IPS-20b (cell line): ENCODE measurements around the gene ELOVL1.
"Not testable (repeated sequence)": the region's sequence is repeated elsewhere in the genome, so short reads cannot be mapped to it uniquely, and the experiment has no call there.

Experiments used
- H3K27ac ChIP-seq: one replicate; pipeline ENCODE4 v1.5.1; 2013; ENCODE audit warnings: low read length
- H3K27me3 ChIP-seq: 2 replicates; pipeline ENCODE4 v1.6.1; 2013; ENCODE audit warnings: mild to moderate bottlenecking, low read length, inconsistent platforms; ENCODE audit not compliant: insufficient read depth
- H3K36me3 ChIP-seq: 2 replicates; pipeline ENCODE4 v1.6.1; 2013; ENCODE audit warnings: low read depth, mild to moderate bottlenecking, inconsistent platforms, low read length, moderate library complexity; ENCODE audit not compliant: insufficient read depth
- H3K4me1 ChIP-seq: 2 replicates; pipeline ENCODE4 v1.6.1; 2013; ENCODE audit warnings: mild to moderate bottlenecking, control low read depth, inconsistent platforms, low read length, moderate library complexity; ENCODE audit not compliant: insufficient read depth
- H3K4me3 ChIP-seq: 2 replicates; pipeline ENCODE4 v1.5.1; 2013; ENCODE audit warnings: mild to moderate bottlenecking, low read length, inconsistent platforms
- H3K9ac ChIP-seq: 2 replicates; pipeline ENCODE4 v1.6.1; 2013; ENCODE audit warnings: low read depth, mild to moderate bottlenecking, inconsistent platforms, low read length, moderate library complexity
- H3K9me3 ChIP-seq: 2 replicates; pipeline ENCODE4 v1.6.1; 2013; ENCODE audit warnings: mild to moderate bottlenecking, low read depth, low read length, inconsistent platforms; ENCODE audit not compliant: insufficient read depth

Gene ELOVL1

DNA sequence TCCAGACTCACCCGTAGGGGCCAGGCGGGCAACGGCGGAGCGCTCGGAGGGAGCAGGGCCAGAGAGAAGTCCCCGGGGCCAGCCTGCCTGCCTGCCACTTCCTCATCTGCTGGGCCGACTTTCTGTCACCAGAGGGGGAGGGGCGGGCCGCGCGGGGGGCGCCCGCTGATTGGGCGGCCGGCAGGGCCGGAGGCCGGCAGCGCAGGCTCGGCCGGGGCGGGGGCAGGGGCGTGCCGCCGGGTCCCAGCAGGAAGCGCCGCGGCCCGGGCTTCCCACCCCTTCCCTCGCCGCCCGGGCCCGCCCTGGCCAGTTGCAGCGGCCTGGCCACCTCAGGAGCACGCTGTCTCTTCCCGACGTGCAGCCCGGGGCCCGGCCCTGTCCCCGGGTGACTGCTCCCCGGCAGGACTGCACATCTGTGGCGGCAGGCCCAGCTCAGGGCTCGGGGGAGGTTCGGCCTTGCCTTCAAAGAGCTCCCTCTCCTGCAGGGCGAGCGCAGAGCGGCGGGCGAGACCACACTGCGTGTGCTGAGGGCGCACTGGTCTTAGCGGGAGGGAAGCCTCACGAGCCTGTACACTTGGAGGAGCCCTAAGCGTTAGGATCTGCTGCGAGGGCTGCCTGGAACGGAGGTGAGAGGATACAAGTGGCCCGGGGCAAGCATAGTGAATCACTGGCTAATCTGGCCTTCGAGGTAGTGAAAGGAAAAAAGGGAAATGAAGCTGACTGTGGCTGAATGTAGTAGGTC is at the start of gene ELOVL1:
Gene ELOVL1 (minus strand): TSS at position 108 of the 742 bp plus-strand sequence. CDS start 2,402 bp downstream, outside the sequence.
- Histone ChIP-seq H3K36me3 (peaks cover 22% of the 10 kb centered on the region), H3K4me3 (peak within 1 kb of the TSS; percentile 89), H3K4me1 (peaks cover 18% of the 10 kb centered on the region), H3K27ac (peak within 1 kb of the TSS; percentile 49), H3K9ac (peak within 1 kb of the TSS; percentile 76), H3K27me3 (no peaks in the 10 kb centered on the region), H3K9me3 (no peaks in the 10 kb centered on the region)

DNA sequence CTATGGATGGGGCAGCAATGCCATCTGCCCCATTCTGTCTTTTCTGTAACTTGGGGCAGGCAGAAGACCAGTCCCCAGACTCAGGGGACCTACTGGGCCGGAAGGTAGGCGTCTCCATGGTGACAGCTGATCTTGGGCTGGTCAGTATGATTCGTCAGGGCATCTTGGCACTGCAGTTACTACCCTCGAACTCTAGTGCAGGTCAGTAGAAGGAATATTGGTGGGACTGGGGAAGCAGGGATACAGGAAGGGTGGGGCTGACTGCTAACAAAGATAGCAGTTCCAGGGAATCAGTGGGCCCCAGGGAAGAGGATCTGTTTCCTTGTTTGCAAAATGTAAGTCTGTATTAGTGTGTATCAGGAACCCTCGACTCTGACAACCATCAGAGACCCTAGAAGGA is 48.1 kb upstream of the ELOVL1 start:
- H3K4me1 ChIP-seq, result no peaks in the 10 kb centered on the region; the same call in 1 of the 2 replicates
- H3K36me3 ChIP-seq, result peaks cover 46% of the 10 kb centered on the region
- H3K9me3 ChIP-seq, result no peaks in the 10 kb centered on the region
- H3K4me3 ChIP-seq, result no peak overlapping the region
- H3K9ac ChIP-seq, result no peak overlapping the region
- H3K27ac ChIP-seq, result no peak overlapping the region
- H3K27me3 ChIP-seq, result no peaks in the 10 kb centered on the region

DNA sequence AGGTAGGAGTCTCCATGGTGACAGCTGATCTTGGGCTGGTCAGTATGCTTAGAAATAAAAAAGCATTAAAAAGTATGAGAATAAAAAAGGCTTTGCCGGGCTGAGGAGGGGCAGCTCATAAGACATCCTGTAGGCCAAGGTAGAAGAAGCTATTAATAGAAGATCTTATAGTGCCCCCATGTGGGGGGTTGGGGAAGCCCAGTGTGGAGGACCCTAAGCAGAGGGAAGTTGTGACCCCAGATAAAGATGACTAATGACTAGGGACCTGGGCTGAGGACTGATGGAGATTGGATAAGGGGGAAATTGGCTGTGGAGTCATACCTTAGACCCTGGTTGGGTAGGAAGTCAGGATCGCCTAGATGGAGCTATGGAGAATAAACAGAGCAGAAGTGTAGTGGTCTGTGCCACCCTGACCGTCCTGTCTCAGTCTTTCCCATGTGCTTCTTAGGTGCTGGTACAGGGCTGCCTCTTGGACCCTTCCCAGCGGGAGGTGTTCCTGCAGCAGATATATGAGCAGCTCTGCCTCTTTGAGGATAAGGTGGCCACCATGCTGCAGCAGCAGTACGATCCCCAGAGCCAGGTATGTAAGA is 46.9 kb upstream of the ELOVL1 start:
- no peak overlapping the region for H3K9ac ChIP-seq
- peaks cover 34% of the 10 kb centered on the region; the same call in 1 of the 2 replicates for H3K36me3 ChIP-seq
- H3K4me1 ChIP-seq, result no peaks in the 10 kb centered on the region; the same call in 1 of the 2 replicates
- no peaks in the 10 kb centered on the region for H3K9me3 ChIP-seq
- no peaks in the 10 kb centered on the region for H3K27me3 ChIP-seq
- H3K27ac ChIP-seq, result no peak overlapping the region
- H3K4me3 ChIP-seq, result no peak overlapping the region

DNA sequence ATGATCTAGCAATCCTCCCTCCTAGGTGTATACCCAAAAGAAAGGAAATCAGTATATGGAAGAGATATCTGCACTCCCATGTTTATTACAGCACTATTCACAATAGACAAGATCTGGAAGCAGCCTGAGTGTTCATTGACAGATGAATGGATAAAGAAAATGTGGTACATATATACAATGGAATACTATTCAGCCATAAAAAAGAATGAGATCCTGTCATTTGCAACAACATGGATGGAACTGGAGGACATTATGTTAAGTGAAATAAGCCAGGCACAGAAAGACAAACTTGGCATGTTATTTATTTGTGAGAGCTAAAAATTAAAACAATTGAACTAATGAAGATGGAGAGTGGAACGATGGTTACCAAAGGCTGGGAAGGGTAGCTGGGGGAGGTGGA is 45.6 kb upstream of the ELOVL1 start:
- H3K36me3 ChIP-seq, result peaks cover 25% of the 10 kb centered on the region; the same call in 1 of the 2 replicates
- H3K9ac ChIP-seq, result not testable (repeated sequence)

DNA sequence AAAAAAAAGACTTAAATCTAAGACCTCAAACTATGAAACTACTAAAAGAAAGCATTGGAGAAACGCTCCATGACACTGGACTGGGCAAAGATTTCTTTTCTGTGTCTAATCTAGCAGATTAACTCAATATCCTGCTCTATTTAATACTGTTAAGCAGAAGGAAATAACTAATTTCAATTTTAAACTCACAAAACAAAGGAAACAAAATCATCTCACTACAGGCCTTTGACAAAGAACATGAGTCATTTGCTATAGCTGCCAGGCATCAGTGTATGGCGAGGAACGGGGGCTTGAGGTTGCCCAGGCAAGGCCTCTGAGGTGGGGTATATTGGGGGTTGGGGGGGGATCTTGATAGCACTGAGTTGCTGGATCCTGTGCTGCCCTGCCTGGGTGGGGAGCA is 42.8 kb upstream of the ELOVL1 start:
- H3K4me3 ChIP-seq, result no peak overlapping the region
- H3K27ac ChIP-seq, result no peak overlapping the region
- peaks cover 18% of the 10 kb centered on the region; the same call in 1 of the 2 replicates for H3K36me3 ChIP-seq
- no peaks in the 10 kb centered on the region for H3K4me1 ChIP-seq
- no peaks in the 10 kb centered on the region for H3K9me3 ChIP-seq
- H3K9ac ChIP-seq, result no peak overlapping the region
- H3K27me3 ChIP-seq, result no peaks in the 10 kb centered on the region

More for the DNA sequence above, 45.6 kb upstream of the ELOVL1 start:
- not testable (repeated sequence) for H3K27ac ChIP-seq, H3K9me3 ChIP-seq, H3K4me1 ChIP-seq, H3K27me3 ChIP-seq, H3K4me3 ChIP-seq

DNA sequence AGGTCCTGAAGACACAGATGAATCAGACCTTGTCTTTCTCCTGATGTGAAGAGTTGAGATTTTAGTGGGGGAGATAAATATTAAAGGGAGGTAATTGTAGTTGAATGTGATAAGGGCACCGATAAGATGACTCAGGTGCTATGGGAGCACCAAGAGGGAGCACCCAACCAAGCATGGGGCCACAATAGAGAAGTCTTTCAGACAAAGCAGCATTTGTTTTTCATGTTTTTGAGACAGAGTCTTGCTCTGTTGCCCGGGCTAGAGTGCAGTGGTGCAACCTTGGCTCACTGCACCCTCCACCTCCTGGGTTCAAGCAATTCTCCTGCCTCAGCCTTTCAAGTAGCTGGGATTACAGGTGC is 38.0 kb upstream of the ELOVL1 start:
- Histone ChIP-seq H3K36me3 (peaks cover 25% of the 10 kb centered on the region), H3K9me3 (no peaks in the 10 kb centered on the region), H3K9ac (no peak overlapping the region)

DNA sequence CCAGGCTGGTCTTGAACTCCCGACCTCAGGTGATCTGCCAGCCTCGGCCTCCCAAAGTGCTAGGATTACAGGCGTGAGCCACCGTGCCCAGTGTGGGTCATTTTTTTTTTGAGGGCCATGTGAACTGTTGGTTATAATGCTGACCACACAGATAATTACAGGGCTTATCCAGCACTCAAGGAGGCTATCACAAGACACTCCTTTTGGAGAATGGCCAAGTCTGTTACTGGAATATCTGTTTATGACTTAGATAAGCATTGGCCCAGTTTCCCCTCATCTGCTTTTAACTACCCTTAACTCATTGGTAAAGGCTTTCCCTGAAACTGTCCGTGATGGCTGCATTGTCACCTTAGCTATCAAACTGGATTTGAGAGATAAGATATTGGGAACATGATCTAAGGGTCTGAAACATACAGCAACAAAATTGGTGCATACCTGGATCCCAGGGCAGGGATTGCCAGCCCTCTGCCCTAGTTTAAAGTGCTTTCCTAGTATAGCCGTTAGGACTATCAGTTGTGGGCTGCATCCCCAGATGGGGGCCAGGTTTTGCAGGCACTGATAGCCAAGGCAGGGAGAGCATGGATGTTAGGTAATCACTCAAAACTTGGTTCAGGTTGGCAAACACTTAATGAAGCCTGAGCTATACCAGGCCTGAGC is 37.5 kb upstream of the ELOVL1 start:
- H3K9me3 ChIP-seq, result no peaks in the 10 kb centered on the region
- H3K4me3 ChIP-seq, result no peak overlapping the region
- peaks cover 25% of the 10 kb centered on the region for H3K36me3 ChIP-seq
- H3K27ac ChIP-seq, result no peak overlapping the region
- H3K27me3 ChIP-seq, result no peaks in the 10 kb centered on the region
- H3K4me1 ChIP-seq, result no peaks in the 10 kb centered on the region
- H3K9ac ChIP-seq, result no peak overlapping the region

More for the DNA sequence above, 38.0 kb upstream of the ELOVL1 start:
- Histone ChIP-seq H3K27me3 (no peaks in the 10 kb centered on the region), H3K4me1 (no peaks in the 10 kb centered on the region), H3K27ac (no peak overlapping the region), H3K4me3 (no peak overlapping the region)

- Histone ChIP-seq H3K9ac (no peak overlapping the region), H3K4me1 (no peaks in the 10 kb centered on the region), H3K9me3 (no peaks in the 10 kb centered on the region), H3K27me3 (no peaks in the 10 kb centered on the region), H3K27ac (no peak overlapping the region), H3K36me3 (peaks cover 25% of the 10 kb centered on the region), H3K4me3 (no peak overlapping the region)
Measured at GRCh38 chr1:43404353-43404752, 36.5 kb upstream of the ELOVL1 start.

GRCh38 chr1:43402089-43402865 is 34.5 kb upstream of the ELOVL1 start:
- H3K9me3 ChIP-seq, result no peaks in the 10 kb centered on the region
- H3K36me3 ChIP-seq, result peaks cover 18% of the 10 kb centered on the region
- H3K9ac ChIP-seq, result no peak overlapping the region
- no peaks in the 10 kb centered on the region for H3K4me1 ChIP-seq
- H3K4me3 ChIP-seq, result no peak overlapping the region
- no peaks in the 10 kb centered on the region for H3K27me3 ChIP-seq
- H3K27ac ChIP-seq, result no peak overlapping the region

DNA sequence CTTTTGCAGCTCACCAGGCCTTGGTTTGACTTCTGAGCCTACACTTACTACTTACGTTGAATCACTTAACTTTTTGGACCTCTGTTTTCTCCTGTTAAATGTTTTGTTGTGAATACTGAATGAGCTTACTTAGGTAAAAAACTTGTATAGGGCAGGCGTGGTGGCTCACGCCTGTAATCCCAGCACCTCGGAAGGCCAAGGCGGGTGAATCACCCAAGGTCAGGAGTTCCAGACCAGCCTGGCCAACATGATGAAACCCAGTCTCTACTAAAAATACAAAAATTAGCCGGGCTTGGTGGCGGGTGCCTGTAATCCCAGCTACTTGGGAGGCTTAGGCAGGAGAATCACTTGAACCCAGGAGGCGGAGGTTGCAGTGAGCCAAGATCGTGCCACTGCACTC is 32.6 kb upstream of the ELOVL1 start:
- not testable (repeated sequence) for H3K36me3 ChIP-seq, H3K9me3 ChIP-seq, H3K4me1 ChIP-seq, H3K27me3 ChIP-seq, H3K9ac ChIP-seq, H3K27ac ChIP-seq, H3K4me3 ChIP-seq

DNA sequence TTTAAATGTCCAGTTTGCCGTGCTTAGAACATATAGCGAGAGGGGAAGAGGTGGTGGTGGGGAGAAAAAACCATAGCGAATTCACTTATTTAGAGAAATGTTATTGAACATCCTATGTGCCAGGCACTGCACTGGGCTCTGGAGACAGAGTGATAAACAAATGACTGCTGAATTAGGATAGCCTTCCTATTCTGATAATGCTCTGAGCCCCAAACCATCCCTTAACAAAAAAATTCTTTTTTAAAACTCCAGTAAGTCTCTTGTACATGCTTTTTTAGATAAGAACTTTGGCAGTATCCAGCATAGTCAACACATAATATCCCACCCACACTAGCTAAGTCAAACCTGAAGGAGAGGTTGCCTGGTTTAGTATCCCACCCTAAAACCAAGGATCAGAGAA is 30.4 kb upstream of the ELOVL1 start:
- no peak overlapping the region for H3K4me3 ChIP-seq
- H3K4me1 ChIP-seq, result no peaks in the 10 kb centered on the region
- no peaks in the 10 kb centered on the region for H3K9me3 ChIP-seq
- H3K27ac ChIP-seq, result no peak overlapping the region
- H3K9ac ChIP-seq, result no peak overlapping the region
- H3K36me3 ChIP-seq, result no peaks in the 10 kb centered on the region
- no peaks in the 10 kb centered on the region for H3K27me3 ChIP-seq
